ENCODE data around the gene STK32A. TPM values are rescaled to one million over a fixed set of nuclear protein-coding genes. Genes with fewer than 3 reads are reported as not detected.
A peak's percentile ranks its signal among the peaks of the same experiment; 100 is the strongest.
"Not testable (repeated sequence)": the region's sequence is repeated elsewhere in the genome, so short reads cannot be mapped to it uniquely, and the experiment has no call there.

The STK32A gene
- total RNA-seq, 1 experiment from 2014 or later: not detected

DNA sequence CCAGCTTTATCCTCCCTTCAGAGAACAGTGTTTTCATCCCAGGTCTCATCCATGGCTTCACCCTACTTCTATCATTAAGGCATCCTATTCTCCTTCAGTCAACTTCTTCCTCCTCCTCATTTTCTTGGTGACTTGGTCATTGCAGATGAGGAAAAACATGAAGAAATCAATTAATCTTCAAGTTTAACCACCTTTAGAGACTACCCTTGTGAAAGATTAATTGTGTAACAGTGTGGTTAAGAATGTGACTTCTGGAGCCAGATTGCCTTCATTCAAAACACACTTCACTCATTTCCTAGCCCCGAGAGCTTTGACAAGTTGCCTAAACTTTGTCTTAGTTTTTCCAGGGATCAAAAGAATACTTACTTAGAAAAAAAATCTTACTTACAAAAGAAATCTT lies 110.0 kb downstream of the STK32A start:
- no peak for DNase-seq (ENCODE audit: low spot score)

DNA sequence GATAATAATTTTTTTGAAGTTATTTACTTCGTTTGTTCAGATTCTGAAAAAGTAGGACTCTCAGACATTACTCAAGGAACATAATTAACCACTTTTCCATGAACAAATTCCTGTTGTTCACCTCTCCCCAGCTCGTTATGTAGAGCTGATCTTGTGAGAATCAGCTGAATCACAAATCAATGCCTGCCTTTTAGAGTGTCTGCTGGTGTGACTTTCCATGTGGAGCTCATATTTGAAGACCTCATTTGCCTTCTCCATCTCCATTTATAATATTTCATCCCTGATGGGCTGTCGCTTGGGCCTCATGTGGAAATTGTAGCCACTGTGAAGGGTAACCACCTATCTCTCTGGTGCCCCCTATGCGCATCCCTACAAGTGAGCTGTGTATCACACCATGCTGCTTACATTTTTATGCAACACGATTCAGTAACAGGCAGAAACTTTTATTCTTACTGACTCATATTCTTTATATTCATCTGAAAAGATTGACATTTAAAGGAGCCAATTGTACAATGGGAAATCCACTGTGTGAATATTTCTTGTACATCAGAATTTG lies 111.3 kb downstream of the STK32A start:
- peak; percentile 2 for DNase-seq (ENCODE audit: low spot score)

DNA sequence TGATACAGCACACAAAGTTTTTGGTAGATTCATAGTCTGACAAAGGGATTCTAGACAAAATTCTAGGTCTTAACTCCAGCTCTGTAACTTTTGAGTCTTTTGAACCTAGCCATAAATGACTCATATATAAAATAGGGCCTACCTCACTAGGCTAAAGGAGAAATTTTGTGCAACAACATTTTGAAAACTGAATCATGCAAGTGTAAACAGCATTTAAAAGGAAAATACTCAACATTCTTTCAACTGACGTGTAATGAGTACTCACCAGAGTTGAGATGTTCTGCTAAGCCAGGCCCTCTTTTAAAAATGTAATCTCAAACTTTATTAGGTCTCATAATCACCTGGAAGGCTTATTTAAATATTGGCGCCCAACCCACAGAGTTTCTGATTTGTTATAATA lies 113.2 kb downstream of the STK32A start:
- DNase-seq (ENCODE audit: low spot score): no peak

DNA sequence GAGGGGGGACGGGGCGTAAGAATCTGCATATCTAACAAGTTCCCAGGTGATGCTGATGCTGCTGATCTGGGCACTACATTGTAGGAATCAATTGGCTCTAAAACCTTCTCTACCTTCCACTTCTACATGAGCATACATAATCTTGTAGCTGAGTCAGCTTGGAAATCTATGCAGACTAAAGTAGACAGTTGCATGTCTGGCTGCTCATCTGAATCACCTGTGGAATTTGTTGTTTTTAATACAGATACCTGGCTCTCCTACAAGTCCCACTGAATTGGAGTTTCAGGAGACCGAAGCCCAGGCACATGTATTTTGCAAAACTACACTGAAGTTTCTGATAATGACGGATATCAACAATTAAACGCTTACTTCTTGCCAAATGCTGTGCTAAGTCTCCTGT lies 113.6 kb downstream of the STK32A start:
- no peak for DNase-seq (ENCODE audit: low spot score)

DNA sequence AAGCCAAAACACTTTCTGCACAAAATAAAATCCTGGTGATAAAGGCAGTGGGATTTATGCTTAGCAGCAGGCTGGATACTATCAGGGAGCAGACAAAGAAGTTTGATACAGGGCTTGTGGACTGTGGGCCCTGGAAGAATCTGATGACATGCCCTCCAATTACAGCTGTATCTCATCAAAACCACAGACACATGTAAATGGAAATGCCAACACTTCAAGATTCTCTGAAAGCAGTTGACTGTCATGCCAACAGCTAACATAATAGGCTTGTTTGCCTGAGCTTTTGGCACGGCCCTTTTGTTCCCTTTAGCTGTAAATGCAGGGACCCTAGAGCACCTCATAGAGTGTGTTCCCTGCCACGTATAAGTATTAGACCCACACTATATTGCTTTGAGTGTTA lies 114.4 kb downstream of the STK32A start:
- no peak for DNase-seq (ENCODE audit: low spot score)

DNA sequence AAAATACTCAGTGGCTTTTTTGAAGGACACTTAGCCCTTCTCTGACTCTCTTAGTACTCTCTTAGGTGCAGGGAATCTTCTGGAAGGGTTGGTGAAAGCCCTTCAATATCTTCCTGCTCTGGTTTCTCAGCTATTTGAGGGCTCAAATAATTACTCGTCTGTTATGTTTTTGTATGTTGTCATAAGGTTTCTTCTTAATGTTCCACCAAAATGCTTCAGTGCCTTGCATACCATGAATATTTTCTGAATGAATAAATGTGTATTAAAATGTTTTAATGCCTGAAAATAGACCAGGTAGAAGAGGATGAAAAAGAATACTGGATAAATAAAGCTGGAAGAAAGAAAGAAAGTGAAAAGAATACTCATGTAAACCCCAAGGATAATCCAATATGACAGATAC lies 124.3 kb downstream of the STK32A start:
- DNase-seq (ENCODE audit: low spot score): no peak

DNA sequence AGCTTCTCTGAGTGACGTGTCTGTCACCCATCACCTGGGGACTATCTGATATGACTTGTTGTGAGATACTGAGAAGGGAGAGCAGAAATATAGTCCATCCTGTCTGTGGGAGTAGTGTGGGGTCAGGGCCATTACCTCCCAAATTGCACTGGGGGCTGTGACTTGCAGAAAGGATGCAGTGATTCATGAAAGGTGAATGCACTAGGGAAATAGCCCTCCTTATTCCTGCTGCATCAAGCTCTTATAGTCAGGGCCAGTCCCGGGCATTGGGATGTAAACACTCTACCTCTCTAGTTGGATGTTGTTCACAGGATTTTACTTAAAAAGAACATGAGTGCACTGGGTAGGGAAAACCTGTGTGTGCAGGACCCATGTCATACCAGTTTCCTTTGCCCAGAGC lies 124.8 kb downstream of the STK32A start:
- no peak for DNase-seq (ENCODE audit: low spot score)

DNA sequence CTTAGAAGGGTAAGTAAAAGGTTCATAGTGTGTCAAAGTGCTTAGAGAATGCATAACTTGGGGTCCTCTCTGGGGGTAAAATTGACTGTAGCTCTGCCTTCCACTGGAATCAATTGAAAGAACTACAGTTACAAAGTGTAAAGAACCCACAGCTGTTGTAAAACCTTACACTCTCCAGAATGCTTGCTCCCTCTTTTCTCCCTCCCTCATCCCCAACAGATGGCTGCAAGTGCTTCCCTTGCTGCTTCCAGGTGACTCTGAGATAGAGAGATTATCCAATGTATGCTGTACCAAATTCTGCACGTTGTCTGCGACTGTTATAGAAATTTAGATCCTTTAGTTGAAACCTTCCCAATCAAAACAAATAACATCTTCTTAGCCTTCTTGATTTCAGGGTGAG lies 126.0 kb downstream of the STK32A start:
- DNase-seq (ENCODE audit: low spot score): no peak

DNA sequence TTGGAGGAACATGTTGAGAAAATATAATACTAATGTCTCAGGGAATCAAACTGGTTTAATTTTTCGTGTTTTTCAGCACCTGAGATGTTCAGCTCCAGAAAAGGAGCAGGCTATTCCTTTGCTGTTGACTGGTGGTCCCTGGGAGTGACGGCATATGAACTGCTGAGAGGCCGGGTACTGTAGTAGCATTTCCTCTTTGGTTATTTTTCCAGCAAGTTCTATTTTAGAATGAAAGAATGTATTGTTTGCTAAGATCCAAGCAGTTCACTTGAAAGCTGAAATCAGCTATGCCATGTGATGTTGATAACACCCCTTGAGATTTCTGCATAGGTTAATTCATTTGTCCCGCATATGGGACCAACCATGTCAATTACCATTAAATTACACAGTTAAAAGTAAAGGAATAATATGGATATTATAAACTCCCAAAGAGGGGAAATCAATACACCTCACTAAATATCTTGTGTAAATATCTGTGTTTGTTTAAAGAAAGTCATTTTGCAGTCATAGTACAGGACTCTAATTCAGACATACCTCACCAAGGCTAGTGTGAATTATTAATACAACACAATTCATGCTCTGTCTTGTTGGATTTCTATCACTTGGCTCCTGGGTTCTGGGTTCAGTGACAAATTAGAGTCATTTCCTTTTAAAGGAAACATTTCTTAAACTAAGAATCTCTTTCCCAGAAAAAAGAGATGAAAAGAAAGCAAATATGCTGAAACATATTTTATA lies 126.8 kb downstream of the STK32A start:
- DNase-seq (ENCODE audit: low spot score): no peak

DNA sequence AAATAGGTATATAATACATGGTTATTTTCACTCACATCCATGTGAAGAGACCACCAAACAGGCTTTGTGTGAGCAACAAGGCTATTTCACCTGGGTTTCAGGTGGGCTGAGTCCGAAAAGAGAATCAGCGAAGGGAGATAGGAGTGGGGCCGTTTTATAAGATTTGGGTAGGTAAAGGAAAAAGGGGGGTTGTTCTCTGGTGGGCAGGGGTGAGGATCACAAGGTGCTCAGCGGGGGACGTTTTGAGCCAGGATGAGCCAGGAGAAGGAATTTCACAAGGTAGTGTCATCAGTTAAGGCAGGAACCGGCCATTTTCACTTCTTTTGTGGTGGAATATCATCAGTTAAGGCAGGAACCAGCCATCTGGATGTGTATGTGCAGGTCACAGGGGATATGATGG lies 132.6 kb downstream of the STK32A start:
- not testable (repeated sequence) for DNase-seq (ENCODE audit: low spot score)

DNA sequence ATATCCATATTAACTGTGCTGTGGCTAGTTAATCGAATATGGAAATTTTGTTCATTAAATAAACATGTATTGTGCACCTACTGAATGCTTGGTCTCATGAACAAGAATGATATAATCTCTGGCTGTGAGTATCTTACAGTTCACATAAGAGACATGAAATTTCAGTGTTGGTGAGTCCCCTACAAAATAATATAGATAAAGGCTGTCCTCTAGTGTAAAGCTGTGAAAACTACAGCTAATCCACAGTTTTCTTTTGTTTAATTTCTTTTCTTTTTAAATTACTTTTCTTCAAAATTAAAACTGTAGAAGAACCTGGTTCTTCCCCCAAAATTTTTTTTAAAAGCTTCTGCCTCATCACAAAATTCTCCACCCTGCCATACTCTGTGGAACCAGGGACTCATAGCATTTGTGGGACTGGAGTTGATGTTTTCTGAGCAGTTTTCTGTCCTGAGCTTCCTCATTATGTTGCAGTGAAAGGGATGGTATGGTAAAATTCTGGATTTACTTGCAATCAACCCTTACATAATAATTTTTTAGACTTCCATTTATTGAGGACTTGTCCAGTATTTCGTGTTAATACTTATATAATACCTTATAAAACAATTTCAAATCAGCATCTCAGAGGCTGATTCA lies 135.0 kb downstream of the STK32A start:
- peak; percentile 28 for DNase-seq (ENCODE audit: low spot score)

DNA sequence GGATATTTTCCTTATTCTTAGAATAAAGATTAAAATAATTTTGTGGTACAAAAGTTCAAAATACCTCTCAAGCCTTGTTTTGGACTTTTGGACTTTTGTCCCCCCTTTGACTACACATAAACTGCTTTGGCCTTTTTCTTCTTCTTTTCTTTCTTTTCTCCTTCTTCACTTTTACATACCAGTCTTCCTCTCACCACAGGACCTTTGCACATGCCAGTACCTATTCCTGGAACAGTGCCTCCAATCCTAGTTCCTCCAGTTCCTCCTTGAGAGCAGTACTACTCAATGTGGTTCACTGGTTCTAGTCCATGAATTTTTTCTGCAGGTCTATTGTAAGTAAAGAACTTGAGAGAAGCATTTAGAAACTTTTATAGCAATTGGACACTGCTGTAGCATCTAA lies 136.5 kb downstream of the STK32A start:
- no peak for DNase-seq (ENCODE audit: low spot score)

DNA sequence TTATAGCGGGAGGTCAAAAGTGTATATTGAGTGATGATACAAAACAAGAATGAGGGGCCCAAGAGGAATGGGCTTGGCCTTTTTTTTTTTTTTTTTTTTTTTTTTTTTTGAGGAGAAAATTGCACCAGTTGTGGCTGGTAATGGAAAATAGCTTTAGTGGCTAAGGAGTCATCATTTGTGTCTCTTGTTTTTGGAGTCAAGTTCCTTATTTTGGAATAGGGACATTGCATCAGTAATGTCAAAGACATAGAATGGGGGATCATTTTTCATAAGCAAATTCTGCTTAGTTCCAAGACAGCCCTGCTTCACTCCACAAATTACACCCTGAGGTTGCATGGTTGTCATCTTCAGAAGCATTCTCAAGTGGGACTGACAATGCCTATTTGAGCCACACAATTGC lies 137.4 kb downstream of the STK32A start:
- no peak for DNase-seq (ENCODE audit: low spot score)

DNA sequence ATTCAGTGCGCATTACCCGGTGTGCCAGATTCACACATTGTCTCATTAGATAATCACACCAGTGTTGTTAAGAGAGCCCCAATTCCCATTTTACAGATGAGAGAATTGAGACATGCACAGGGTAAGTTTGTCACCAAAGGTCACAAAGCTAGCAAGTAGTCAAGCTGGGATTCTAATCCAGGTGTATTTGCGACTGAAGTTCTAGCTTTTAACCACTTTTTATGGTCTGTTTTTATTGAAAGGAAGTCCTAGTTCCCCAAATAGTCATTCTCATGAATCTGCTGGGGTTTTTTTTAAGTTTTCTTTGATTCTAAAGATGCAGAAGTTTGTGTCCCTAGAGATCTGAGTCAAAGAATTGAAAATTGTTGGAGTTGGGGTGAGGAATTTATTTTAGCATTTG lies 138.5 kb downstream of the STK32A start:
- no peak for DNase-seq (ENCODE audit: low spot score)

DNA sequence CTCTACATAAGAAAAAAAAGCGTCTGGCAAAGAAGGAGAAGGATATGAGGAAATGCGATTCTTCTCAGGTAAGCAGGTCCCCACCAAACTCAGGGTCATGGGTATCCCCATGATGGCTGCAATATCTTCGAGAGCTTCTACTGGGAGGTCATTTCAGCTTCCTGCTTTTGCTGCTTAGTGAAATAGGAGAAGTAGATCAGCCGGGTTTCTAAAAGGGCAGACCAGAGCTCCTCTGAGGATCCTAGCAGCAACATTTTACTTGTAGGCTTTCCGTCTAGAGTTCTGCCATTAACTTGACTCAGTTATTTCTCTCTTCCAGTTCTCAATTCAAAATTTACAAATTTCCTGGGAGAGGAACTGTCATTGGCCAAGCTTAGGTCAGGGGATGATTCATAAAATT lies 140.3 kb downstream of the STK32A start:
- DNase-seq (ENCODE audit: low spot score): no peak

DNA sequence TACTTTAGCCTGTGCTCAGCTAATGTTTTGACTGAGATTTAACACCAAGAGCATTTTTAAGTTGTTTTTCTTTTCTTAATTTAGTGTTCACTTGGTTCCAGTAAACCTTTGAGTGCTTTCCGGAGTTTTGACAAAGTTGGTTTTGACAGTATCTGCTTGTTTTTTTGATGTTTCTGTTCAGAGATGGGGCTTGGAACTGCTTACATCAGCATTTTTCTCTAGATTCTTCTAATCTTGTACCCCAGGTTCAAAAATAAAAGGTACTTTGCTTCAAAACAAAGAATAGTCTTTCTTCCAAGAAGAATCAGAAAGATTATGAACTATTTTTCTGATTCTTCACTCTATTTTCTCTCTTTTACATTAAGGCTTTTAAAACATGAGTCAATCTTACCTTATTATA lies 142.9 kb downstream of the STK32A start:
- no peak for DNase-seq (ENCODE audit: low spot score)

DNA sequence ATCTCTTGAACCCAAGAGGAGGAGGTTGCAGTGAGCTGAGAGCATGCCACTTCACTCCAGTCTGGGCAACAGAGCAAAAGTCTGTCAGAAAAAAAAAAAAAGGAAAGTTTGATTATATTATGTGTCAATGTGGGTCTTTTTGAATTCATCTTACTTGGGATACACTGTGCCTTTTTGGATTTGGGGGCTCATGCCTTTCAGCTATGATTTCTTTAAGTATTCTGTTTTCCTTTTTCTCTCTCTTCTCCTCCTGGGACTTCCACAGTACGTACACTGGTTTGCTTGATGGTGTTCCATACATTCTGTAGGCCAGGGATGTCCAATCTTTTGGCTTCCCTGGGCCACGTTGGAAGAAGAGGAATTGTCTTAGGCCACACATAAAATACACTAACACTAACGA lies 146.7 kb downstream of the STK32A start:
- DNase-seq (ENCODE audit: low spot score): no peak

DNA sequence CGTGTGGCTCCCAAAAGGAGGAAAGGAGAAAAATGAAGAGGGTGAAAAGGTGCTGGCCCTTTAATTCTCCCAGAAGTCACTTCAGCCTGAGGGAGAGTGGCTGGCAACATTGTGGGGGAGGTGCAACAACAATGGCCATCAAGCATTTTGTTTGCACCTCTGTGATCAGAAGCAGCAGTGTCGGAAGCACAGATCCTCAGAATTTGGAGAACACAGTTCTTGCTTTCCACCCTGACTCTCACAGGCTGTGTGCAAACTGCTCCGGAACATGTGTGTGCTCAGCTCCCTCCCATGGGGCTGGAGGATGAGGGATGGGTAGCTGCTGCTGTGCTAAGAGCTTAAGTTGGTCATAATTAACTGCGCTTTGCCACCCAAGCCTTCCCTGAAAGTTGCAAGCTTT lies 147.9 kb downstream of the STK32A start:
- no peak for DNase-seq (ENCODE audit: low spot score)

DNA sequence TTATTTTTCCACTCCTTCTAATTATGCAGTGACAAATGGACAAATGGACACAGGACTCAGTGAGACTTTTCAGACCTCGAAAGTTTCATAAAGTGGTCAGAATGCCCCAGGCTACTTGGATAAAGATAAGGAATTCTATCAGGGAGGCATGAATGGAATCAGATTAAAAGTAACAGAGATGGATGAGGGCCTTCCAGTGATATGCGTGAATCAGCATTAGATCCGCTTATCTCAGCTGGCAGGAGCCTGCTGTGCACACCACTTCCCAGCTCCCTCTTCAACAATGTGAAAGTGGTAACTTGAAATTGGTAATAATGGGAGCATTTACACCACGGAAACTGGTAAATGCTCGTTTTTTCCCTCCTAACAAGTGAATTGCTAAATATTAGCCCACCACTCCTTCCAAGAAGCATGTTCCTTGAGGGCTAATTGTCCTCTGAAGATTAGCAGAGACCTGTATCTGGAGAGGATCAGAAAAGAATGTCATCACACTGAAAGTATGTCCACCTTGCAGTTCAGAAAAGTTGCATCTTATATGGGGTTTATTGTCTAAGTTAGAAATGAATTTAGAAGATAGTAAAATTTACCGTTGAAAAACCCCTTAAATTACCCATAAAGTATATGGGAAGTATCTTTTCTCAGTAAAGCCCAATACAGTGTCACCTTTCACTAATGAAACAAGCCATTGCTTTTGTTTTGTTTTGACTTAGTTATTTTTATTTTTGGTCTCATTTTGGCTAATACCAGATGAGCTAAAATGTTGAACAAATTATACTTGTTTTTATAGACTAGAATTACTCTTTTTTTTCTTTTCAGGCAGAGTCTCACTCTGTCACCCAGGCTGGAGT lies 149.7 kb downstream of the STK32A start:
- DNase-seq (ENCODE audit: low spot score): no peak

DNA sequence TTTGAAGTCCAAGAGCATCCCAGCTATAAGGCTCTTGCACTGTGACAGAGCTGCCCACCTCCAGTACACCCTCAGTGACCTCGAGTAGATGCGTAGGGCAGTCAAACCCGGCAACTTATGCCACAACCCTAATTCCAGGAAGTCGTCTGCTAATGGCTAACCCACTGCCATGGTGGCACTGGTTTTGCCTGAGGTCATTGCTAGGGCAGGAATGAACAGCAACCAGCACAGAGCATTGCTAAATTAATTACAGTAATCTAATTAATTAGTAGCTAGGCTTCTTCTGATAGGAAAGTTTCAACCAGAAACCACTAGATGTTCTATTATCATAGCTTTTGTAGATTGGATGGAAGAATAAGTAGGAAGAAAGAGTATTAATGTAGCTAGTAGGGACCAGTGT lies 152.3 kb downstream of the STK32A start:
- DNase-seq (ENCODE audit: low spot score): no peak

DNA sequence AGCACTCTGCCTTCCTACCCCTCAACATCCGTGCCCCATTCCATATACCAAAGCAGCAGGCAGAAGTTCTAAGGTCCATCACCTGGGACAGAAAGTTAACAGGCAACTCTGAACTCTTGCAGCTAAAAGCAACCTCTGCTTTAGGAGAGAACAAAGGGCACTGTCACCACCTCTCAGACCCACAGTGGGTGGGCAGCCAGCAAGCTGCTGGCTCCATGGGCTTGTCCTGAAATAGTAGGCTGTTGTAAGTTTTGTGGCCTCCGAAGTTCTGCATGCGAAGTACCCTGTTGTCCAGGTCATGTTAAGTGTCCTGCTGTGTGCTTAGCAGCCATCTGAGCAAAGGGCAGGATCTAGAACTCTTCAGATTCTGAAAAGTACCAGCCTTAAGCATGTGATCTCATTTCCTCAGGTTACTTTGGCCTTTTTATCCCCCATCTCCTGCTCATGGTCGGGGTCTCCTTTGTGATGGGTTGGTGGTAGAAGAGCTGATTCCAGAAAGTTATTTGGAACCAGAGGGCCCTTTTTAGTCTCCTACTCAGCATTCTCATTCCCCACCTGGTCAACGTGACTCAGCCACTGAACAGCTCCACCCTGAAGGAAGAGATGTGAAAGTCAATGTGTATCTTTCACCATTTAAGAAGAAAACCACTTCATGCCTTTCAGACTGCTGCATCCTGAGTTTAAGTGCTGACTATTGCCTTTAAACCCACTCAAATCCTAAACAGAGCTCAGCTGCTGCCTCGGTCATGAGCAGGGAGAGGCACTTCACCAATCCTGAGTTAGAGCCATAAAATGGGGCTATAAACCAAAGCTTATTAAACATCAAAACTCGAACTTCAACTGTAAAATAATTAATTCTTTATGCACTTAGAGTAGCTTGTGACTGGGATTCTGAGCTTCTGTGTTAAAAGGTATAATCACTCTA lies 153.6 kb downstream of the STK32A start:
- no peak for DNase-seq (ENCODE audit: low spot score)
